HepG2 (cell line): ENCODE measurements around the gene ITCH. TPM values are rescaled to one million over a fixed set of nuclear protein-coding genes. Genes with fewer than 3 reads are reported as not detected.

Experiments used
- ATAC-seq: fragments of 200-7000 bp; cut with Tn5 transposase; 3 replicates; pipeline ENCODE4 v1.9.1; 2020; ENCODE audit warnings: mild to moderate bottlenecking, moderate library complexity
- BruUV-seq: library from RNA; stranded (reverse); fragments of 400-500 nt; replicated peaks from 2 replicates; lab custom pipeline; 2021; lab: Mats Ljungman, UMichigan
- CTCF ChIA-PET: fragments of 300-600 bp; formaldehyde crosslinking; extraction: SDS; loops from one replicate; lab custom pipeline; 2021; ENCODE audit warnings: low total read pairs, inconsistent platforms, low intra/inter-chr PET ratio; lab: Yijun Ruan, JAX
- POLR2A ChIA-PET: fragments of 350-600 bp; sonication (Branson Sonifier 250); formaldehyde crosslinking; loops from one replicate; lab custom pipeline; 2020; ENCODE audit warnings: antibody characterized with exemption, inconsistent platforms; lab: Yijun Ruan, JAX
- DNase-seq: peaks from one replicate; pipeline ENCODE4 v3.0.0-alpha.2; 2015; ENCODE audit warnings: low spot score
- FAIRE-seq: peaks from 3 replicates; lab custom pipeline; 2011; peaks lifted over from hg19 to GRCh38; lab: Jason Lieb, UNC
- H2AFZ ChIP-seq: one replicate; pipeline ENCODE4 v1.6.1; 2011; ENCODE audit warnings: low read length, inconsistent platforms
- H3K27ac ChIP-seq: fragments of 300-600 bp; 3 replicates; pipeline ENCODE4 v1.8.0; 2011; ENCODE audit warnings: mixed run types, mild to moderate bottlenecking, mixed read lengths, low read length, inconsistent platforms; ENCODE audit not compliant: insufficient read depth; ENCODE audit errors: extremely low read length
- H3K27me3 ChIP-seq, 2 experiments: fragments of 200-600 bp in 1 of 2; 2 replicates in 1 of 2; 3 replicates in 1 of 2; pipeline versions ENCODE4 v1.6.0 to v1.8.0; 2011; ENCODE audit warnings: low read length in 2 of 2, mild to moderate bottlenecking in 2 of 2, moderate library complexity in 2 of 2, inconsistent platforms in 1 of 2; ENCODE audit not compliant: insufficient read depth in 2 of 2, control insufficient read depth in 1 of 2
- H3K36me3 ChIP-seq, 2 experiments: fragments of 200-600 bp in 1 of 2; replicated peaks in 1 of 2; 2 replicates in 1 of 2; 3 replicates in 1 of 2; pipeline versions ENCODE4 v1.5.1 to v1.8.0; 2011; ENCODE audit warnings: low read length in 2 of 2, inconsistent platforms in 1 of 2; ENCODE audit not compliant: insufficient read depth in 2 of 2, control insufficient read depth in 1 of 2
- H3K4me1 ChIP-seq: 2 replicates; pipeline ENCODE4 v1.5.1; 2012; ENCODE audit warnings: low read length, inconsistent platforms; ENCODE audit not compliant: insufficient read depth
- H3K4me2 ChIP-seq: 2 replicates; pipeline ENCODE4 v1.6.0; 2011; ENCODE audit warnings: low read depth, low read length, inconsistent platforms
- H3K4me3 ChIP-seq, 3 experiments: fragments of 200-600 bp in 1 of 3; sonication (generic), shearing (Covaris generic) in 1 of 3; replicated peaks in 1 of 3; 2 replicates each; pipeline ENCODE4 v1.5.1; 2011 to 2016; ENCODE audit warnings: low read length in 3 of 3, inconsistent platforms in 2 of 3, low read depth in 2 of 3, mild to moderate bottlenecking in 2 of 3, control low read depth in 1 of 3, mixed read lengths in 1 of 3; ENCODE audit not compliant: insufficient read depth in 1 of 3
- H3K79me2 ChIP-seq: one replicate; pipeline ENCODE4 v1.6.1; 2011; ENCODE audit warnings: low read length, inconsistent platforms; ENCODE audit not compliant: insufficient read depth
- H3K9ac ChIP-seq: 2 replicates; pipeline ENCODE4 v1.6.0; 2011; ENCODE audit warnings: mild to moderate bottlenecking, low read depth, low read length, inconsistent platforms; ENCODE audit not compliant: insufficient read depth
- H3K9me3 ChIP-seq: 2 replicates; pipeline ENCODE4 v1.5.1; 2012; ENCODE audit warnings: mild to moderate bottlenecking, low read length
- H4K20me1 ChIP-seq: 2 replicates; pipeline ENCODE4 v1.6.0; 2011; ENCODE audit warnings: inconsistent platforms, mild to moderate bottlenecking, low read length, moderate library complexity; ENCODE audit not compliant: insufficient read depth
- CEBPB ChIP-seq: IDR thresholded peaks from 2 replicates; pipeline ENCODE4 v1.6.1; 2011; ENCODE audit warnings: low read depth, low read length, improper control_type of control experiment, borderline replicate concordance
- HNRNPK ChIP-seq: fragments of 200-400 bp; formaldehyde crosslinking; IDR thresholded peaks from 2 replicates; pipeline ENCODE4 v1.6.1; 2018; ENCODE audit warnings: low read length, low read depth, moderate library complexity, mild to moderate bottlenecking; ENCODE audit not compliant: poor library complexity, severe bottlenecking
- KLF13 ChIP-seq: sonication (generic); formaldehyde crosslinking; IDR thresholded peaks from 2 replicates; pipeline ENCODE4 v1.4.0; 2020; ENCODE audit warnings: mild to moderate bottlenecking, missing genetic modification reagents
- MAFF ChIP-seq: IDR thresholded peaks from 2 replicates; pipeline ENCODE4 v1.6.1; 2011; ENCODE audit warnings: low read depth, low read length, improper control_type of control experiment
- MAFK ChIP-seq, 2 experiments: IDR thresholded peaks in 1 of 2; conservative IDR thresholded peaks in 1 of 2; 2 replicates each; pipeline ENCODE4 v1.6.1; 2011; ENCODE audit warnings: improper control_type of control experiment in 2 of 2, low read length in 2 of 2
- NFATC3 ChIP-seq: sonication (generic); formaldehyde crosslinking; IDR thresholded peaks from 2 replicates; pipeline ENCODE4 v1.5.1; 2020; ENCODE audit warnings: mild to moderate bottlenecking, missing genetic modification reagents
- SP140L ChIP-seq: sonication (generic); formaldehyde crosslinking; IDR thresholded peaks from 2 replicates; pipeline ENCODE4 v1.4.0; 2020; ENCODE audit warnings: missing genetic modification reagents, borderline replicate concordance
- ZEB1 ChIP-seq: IDR thresholded peaks from 2 replicates; pipeline ENCODE4 v1.6.1; 2012; ENCODE audit warnings: mild to moderate bottlenecking, low read depth, inconsistent platforms; ENCODE audit not compliant: insufficient replicate concordance
- ZNF33A ChIP-seq: sonication (generic); formaldehyde crosslinking; IDR thresholded peaks from 2 replicates; pipeline ENCODE4 v1.5.1; 2020; ENCODE audit warnings: missing genetic modification reagents, mild to moderate bottlenecking, moderate library complexity, borderline replicate concordance
- ZNF616 ChIP-seq: sonication (generic); formaldehyde crosslinking; IDR thresholded peaks from 2 replicates; pipeline ENCODE4 v1.5.0; 2020; ENCODE audit warnings: low read depth, mild to moderate bottlenecking, missing genetic modification reagents
- WGBS: methylation state at CpG from one replicate; pipeline ENCODE4 v1.1.6; 2017; ENCODE audit warnings: low lambda C conversion rate; 5-methylcytosine and 5-hydroxymethylcytosine counted together
- in situ Hi-C: cut with HindIII; loops from 2 replicates; pipeline ENCODE4 v1.10.0; 2017; ENCODE audit warnings: low pct_unique_long_range_greater_than_20kb; ENCODE audit not compliant: extremely low pct_ligation_motif_present
- intact Hi-C: fragments of 100-400 bp; cut with micrococcal nuclease; formaldehyde crosslinking; loops from one replicate; pipeline ENCODE4 v1.10.0; 2022; ENCODE audit not compliant: unreplicated experiment
- polyA plus RNA-seq, 8 experiments: library from polyadenylated mRNA; depleted of rRNA in 3 of 8; stranded (reverse) in 7 of 8; unstranded in 1 of 8; fragments of >200 nt; fragmentation: Illumina TruSeq in 4 of 8; extraction: Trizol in 4 of 8; gene quantifications; 2 replicates each; pipeline versions ENCODE4 v1.2.1 to v1.2.3, GENCODE V29; 2011 to 2016; ENCODE audit warnings: low read depth in 4 of 8, missing spikeins in 1 of 8, mixed read lengths in 1 of 8; ENCODE audit not compliant: insufficient read depth in 1 of 8
- total RNA-seq, 5 experiments: library from RNA; depleted of rRNA; stranded (reverse); fragments of >200 nt; fragmentation: Illumina TruSeq; extraction: Trizol; gene quantifications; 2 replicates each; pipeline ENCODE4 v1.2.3, GENCODE V29; 2016; ENCODE audit warnings: low read depth in 1 of 5

Gene ITCH
- total and polyA plus RNA-seq, 2 of the 13 experiments (the other 11 are each of a cell fraction or from before 2014, with no cell fraction given), result 20.5 to 112 TPM

DNA sequence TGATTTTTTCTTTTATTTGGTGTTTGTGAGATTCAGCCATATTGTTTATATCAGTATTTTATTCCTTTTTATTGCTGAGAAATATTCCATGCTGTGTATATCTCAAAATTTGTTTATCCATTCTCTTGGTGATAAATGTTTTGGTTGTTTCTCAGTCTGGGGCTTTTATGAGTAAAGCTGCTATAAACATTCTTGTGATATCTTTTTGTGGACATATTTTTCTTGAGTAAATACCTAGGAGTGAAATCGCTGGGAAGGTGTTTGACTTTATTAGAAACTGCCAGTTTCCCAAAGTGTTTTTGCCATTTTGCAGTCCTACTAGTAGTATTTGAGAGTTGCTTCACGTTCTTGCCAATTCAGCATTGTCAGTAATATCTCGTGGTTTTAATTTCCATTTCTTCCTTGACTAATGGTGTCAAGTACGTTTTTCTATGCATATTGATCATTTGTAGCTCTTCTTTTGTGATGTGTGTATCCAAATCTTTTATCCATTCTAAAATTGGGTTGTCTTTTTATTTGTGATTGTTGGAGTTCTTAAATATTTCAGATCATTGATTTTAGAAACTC, 122.1 kb downstream of the ITCH start:
- no peaks in the 10 kb centered on the region for H3K27me3 ChIP-seq
- WGBS, result 92% methylated on average over 4 of the region's 4 CpGs
- no peaks in the 10 kb centered on the region for H3K79me2 ChIP-seq
- H3K27ac ChIP-seq, result no peak overlapping the region
- no peak overlapping the region for H3K4me2 ChIP-seq
- H2AFZ ChIP-seq, result no peak overlapping the region
- H4K20me1 ChIP-seq, result no peaks in the 10 kb centered on the region; the same call in 1 of the 2 replicates
- peaks cover 30 to 86% of the 10 kb centered on the region in 2 experiments for H3K36me3 ChIP-seq
- DNase-seq (no peak), ATAC-seq (no peak), FAIRE-seq (no peak)
- POLR2A ChIA-PET, result interaction anchor here (1.4 kb wide), 1 partner anchor 31 kb away, joined by 5 read pairs; the partner anchor contains the start of gene DYNLRB1
- H3K9me3 ChIP-seq, result no peaks in the 10 kb centered on the region
- no TSS peak for BruUV-seq
- CTCF ChIA-PET, result no interaction called here
- 0 out of 2 replicates have a peak, but pooled peaks cover 9% of the 10 kb centered on the region for H3K4me1 ChIP-seq
- TF ChIP-seq MAFK (conservative IDR thresholded peaks at IDR 0.05 in 1 of 2, IDR thresholded peaks at IDR 0.05 in 1 of 2; ENCODE audit: low read length in 2 of 2) (peak; percentile 58 to 59; a peak in 3 of 4 replicates), MAFF (peak; percentile 24; the same call in 1 of the 2 replicates), KLF13 (no peak)
- no peak overlapping the region for H3K4me3 ChIP-seq
- no peak overlapping the region for H3K9ac ChIP-seq
- in situ Hi-C loops, result no loop called here
- intact Hi-C loops, result no loop called here

DNA sequence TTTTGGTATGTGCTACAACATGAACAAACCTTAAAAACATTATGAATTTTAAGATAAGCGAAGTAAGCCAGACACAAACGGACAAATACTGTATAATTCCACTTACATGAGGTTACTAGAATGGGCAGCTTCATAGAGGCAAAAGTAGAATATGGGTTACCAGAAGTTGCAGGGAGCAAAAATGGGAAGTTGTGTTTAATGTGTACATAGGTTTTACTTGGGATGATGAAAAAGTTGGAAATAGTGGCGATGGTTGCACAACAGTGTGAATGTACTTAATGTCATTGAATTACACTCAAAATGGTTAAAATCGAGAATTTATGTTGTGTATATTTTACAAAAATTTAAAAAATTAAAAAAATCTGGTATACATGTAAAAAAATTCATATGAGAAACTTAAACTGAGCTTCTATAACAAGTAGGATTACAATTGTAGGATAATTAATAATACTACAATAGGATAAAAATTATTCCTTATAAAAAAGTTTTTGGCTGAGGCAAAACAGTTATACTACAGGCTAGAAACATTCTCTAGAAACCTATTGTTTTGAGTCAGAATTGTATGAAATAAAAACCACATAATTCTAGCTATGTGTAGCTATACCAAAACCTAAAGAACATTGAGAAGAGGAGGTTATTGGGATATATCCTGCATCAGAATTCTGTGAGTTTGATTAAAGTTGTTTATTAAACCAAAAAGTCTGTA, 128.3 kb downstream of the ITCH start:
- intact Hi-C loops (no loop called here), in situ Hi-C loops (no loop called here)
- H3K9ac ChIP-seq, result no peak overlapping the region
- H3K4me1 ChIP-seq, result peaks cover 13% of the 10 kb centered on the region
- H3K27me3 ChIP-seq, result no peaks in the 10 kb centered on the region
- H3K36me3 ChIP-seq, result peaks cover 20 to 81% of the 10 kb centered on the region in 2 experiments
- TF ChIP-seq ZEB1 (no peak), ZNF616 (CRISPR knock-in tag) (no peak), SP140L (CRISPR knock-in tag) (no peak), HNRNPK (peak; percentile 12), CEBPB (peak; percentile 59; the same call in 1 of the 2 replicates), ZNF33A (CRISPR knock-in tag) (no peak), NFATC3 (CRISPR knock-in tag) (no peak)
- no peaks in the 10 kb centered on the region for H3K9me3 ChIP-seq
- ChIA-PET CTCF (no interaction called here), POLR2A (interaction anchor here (0.6 to 1.6 kb wide), 2 partner anchors 19 to 25 kb away, joined by 3 to 4 read pairs; partner anchors contain the start of gene DYNLRB1)
- BruUV-seq, result no TSS peak
- no peak overlapping the region for H3K4me3 ChIP-seq
- H3K4me2 ChIP-seq, result no peak overlapping the region
- no peaks in the 10 kb centered on the region; the same call in 1 of the 2 replicates for H4K20me1 ChIP-seq
- 97% methylated on average over 4 of the region's 4 CpGs for WGBS
- FAIRE-seq, result no peak
- ATAC-seq, result no peak
- H3K27ac ChIP-seq, result no peak overlapping the region
- DNase-seq, result no peak
- H2AFZ ChIP-seq, result no peak overlapping the region
- H3K79me2 ChIP-seq, result no peaks in the 10 kb centered on the region
